GM19324 (cell line): ENCODE data around the gene ATP9A.
"Not testable (repeated sequence)": the region's sequence is repeated elsewhere in the genome, so short reads cannot be mapped to it uniquely, and the experiment has no call there.

Source experiments
- ATAC-seq: cut with Tn5 transposase; IDR thresholded peaks from one replicate; pipeline ENCODE4 v1.9.1; 2021; ENCODE audit warnings: mild to moderate bottlenecking, moderate library complexity; ENCODE audit not compliant: unreplicated experiment, low FRiP score

Gene ATP9A

DNA sequence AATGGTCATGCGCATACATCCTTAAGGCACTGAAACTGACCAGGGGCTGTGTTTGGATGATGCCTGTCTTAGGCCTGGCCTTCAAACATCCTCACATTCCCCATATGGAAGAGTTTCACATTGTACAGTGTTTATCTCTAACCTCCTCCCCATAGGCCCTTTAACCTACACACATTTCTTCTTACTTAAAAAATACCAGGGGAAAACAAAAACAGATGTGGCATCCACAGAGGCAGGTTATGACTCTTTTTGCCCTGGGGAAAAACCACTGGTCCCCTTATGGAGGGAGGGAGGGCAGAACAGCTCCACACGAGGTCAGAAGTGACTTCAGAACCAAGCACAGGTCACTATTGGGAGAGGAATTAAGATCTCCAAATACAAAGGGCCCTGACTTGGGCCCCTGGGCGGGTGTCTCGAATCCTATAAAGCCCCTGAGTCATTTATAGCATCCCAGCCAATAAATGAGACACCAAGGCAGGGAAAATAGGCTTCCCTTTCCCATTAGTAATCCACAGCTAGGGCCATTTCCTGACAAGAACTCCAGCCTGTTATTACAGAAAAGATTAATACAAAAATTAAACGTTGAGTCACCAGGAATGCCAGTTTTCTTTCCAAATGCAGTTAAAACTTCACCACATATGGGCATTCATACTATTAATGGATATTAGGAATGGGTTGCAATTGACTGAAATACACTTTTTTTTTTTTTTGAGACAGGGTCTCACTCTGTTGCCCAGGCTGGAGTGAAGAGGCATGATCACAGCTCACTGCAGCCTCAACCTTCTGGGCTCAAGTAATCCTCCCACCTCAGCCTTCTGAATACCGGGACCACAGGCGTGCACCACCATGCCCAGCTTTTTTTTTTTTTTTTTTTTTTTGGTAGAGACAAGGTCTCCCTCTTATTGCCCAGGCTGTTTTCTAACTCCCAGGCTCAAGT is 107.2 kb downstream of the ATP9A start:
- ATAC-seq, result no peak

DNA sequence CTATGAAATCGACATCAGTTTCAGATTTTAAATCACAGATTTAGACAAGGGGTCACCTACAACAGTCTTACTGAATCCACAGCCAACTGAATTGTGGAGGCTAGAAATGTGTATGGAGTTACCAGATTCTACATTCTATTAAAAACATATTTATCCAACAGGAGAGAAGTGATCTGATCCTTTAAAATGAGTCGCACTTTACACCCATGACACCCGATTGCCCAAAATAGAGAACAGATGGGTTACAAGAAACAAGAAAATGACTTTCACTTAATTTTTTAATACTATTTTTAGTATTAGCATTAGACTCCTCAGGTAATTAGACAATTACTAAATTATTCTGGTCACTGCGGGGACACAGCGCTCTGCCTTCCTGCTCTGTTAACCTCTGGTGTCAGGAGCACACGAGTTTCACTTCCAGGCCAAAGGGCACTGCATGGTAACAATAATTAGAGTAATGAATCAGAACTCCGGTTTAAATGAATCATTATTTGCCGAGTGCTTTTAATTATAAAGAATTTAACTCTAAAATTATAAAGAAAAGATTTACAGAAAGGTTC is 108.6 kb downstream of the ATP9A start:
- no peak for ATAC-seq

DNA sequence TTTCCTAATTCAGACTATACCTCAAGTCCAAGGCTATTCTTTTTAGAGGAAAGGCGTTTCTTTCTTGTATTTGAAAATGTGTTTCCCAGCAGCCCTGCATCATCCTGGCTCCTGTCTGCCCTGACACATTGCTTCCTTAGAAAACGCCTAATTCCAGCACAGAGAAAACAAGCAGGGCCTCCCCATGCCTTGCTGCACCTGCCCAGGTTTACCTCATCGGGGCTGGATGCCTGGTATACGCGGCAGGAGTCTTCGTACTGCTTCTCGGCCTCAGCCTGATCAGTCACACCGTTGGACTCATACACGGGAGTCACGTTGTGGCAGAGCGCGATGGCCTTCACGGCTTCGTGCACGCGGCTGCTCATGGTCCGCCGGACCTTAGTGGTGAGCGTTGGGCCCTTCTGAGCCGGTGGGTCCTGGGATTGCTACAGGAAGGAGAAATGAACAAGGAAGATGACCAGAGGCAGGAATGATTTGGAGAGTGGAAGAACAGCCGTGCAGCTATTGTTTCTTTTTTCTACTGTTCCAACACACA is 111.4 kb downstream of the ATP9A start:
- no peak for ATAC-seq

DNA sequence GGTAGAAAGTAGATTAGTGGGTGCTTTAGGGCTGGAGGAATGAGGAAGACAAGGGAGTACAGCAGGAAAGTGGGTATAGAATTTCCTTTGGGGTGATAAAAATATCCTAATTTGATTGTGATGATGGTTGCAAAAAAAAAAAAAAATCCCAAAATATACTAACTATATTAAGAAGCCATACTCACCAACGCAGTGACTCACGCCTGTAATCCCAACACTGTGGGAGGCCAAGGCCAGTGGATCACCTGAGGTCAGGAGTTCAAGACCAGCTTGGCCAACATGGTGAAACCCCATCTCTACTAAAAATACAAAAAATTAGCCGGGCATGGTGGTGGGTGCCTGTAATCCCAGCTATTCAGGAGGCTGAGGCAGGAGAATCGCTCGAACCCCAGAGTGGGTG is 112.1 kb downstream of the ATP9A start:
- ATAC-seq, result not testable (repeated sequence)

DNA sequence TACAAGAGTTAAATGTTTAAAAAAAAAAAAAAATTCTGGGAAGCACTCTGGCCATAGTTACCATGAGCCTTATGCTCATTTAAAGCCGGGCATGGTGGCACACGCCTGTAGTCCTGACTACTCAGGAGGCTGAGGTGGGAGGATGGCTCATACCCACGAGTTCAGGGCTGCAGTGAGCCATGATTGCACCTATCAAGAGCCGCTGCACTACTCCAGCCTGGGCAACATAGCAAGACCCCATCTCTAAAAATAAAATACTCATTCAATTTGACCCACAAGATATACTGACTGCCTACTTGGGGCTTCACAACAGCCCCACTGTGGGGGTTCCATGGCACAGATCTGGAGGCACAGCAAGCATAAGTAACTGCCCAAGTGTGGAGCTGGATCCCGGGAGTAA is 113.7 kb downstream of the ATP9A start:
- ATAC-seq, result no peak

DNA sequence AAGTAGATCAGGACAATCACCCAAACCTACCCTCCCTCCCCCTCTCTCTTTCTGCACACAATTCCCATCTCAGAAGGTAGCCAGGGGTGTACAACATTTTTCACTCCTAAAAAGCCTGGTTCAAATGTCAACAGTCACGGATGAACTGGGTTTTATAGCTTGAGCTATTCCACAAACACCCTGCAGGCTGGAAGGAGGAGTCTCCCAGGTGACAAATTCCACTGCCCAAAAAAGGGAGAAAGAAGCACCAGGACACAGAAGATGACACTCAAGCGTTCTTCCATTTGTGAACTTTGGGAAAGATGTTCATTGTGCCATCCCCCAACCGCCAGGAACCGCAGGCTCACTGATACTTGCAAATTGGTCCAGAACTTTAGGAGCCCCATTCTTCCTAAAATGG is 114.1 kb downstream of the ATP9A start:
- no peak for ATAC-seq

DNA sequence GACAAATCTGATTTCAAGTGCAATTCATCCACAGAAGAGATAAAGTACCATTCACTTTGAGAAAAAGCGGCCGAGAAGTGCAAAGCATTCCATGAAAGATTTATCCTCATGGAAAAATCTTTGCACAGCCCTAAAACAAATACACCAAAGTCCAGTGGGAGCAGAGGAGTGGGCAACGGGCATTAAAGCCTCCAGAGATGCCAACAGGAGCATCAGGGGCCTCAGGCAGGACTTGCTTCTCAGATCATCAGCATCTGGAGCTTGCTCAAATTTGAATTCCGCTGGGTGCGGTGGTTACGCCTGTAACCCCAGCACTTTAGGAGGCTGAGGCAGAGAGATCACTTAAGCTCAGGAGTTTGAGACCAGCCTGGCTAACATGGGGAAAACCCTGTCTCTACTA is 115.0 kb downstream of the ATP9A start:
- ATAC-seq, result no peak

DNA sequence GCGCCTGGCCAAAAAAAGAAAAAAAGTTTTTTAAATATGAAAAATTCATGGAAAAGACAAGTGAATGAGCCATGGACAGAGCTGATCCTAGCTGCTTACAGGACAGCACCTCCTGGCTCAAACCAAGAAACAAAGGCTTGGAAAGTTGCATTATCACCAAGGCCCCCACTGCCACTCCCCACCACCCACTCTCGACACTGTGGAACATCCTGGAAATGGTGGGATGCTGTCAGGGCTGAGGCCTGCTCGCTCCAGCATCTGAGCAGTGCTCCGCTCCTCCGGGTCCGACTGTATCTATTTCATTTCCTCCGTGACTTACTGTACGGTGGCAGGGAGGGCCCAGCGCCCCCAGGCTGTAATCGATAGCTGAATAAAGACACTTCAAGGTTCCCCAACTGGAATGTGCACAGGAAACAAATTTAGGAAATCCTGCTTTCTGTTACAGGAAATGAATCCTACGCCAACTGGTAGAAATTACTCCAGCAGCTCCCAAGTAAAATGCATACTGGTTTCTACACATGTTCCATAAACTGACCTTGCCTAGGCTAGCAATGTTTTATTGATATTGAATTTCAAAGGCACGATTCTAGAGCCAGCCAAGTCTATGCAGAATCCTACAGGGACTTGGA is 116.2 kb downstream of the ATP9A start:
- ATAC-seq, result no peak

DNA sequence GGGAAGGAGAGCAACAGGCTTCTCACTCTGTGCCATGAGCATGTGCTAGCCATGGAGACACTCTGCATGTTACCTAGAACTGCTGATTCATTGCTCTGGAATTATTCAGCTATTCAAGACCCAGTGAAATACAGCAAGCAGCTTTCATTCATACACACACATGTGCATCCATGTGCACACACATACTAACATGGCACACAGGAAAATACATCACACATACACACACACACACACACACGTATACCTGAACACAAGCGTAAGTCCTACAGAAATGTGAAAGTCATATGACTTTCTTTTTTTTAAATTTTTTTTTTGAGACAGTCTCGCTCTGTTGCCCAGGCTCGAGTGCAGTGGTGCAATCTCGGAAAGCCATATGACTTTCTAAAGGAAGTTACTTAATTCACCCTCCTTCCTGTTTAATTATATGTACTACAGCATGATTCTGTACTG is 117.5 kb downstream of the ATP9A start:
- ATAC-seq, result no peak

DNA sequence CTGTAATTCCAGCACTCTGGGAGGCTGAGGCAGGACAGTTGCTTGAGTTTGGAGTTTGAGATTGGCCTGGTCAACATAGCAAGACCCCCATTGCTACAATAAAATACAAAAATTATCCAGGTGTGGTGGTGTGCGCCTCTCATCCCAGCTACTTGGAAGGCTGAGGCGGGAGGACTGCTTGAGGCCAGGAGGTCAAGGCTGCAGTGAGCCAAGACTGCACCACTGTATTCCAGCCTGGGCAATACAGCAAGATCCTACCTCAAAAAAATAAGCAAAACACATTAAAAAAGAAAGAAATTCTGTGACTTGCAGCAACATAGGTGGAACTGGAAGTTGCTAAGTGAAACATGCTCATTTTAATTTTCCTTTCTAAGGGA is 119.6 kb downstream of the ATP9A start:
- ATAC-seq, result no peak

DNA sequence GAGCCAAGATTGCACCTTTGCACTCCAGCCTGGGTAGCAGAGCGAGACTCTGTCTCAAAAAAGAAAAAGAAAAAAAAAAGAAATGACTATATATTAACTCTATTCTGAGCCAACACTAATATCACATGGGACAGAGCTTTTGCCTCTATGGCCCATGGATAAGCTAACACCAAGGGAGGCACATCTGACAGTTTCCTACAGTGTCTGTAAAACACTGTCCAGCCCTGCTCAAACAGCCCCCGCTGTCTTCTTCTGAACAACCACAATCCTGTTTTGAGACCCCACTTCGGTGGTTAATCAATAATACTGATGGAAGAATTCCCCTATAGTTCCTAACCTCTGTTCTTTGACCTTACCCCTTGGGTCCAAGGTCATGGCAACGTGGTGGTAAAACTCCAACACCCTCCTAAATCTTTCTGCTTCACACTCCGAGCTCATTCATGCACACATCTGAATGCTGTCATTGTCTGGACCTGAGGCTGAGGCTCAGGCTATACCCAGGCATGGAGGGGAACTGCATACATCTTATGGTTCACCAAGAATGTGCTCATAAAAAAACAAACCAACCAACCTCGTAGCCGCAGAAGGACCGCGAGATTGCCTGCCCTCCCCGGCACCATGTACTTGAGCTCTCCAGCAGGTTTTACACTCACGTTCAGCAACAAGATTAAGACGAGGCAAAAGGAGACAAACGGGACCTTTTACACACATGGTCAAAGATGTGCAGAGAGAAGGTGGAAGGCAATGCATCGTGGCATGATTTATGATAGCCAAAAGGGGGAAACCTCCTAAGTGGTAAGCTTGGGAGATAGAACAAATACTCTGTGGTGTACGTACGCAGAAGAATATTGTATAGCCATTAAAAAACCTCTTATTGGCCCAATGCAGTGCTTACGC is 120.3 kb downstream of the ATP9A start:
- ATAC-seq, result no peak

DNA sequence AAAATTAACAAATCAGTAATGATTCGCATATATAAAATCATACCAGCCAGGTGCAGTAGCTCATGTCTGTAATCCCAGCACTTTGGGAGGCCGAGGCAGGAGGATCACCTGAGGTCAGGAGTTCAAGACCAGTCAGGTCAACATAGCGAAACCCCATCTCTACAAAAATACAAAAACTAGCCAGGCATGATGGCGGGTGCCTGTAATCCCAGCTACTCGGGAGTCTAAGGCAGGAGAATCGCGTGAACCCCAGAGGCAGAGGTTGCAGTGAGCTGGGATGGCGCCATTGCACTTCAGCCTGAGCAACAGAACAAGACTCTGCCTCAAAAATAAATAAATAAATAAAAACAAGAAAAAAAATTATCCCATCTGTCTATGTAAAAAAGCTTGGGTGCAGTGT is 124.4 kb downstream of the ATP9A start:
- ATAC-seq, result not testable (repeated sequence)

DNA sequence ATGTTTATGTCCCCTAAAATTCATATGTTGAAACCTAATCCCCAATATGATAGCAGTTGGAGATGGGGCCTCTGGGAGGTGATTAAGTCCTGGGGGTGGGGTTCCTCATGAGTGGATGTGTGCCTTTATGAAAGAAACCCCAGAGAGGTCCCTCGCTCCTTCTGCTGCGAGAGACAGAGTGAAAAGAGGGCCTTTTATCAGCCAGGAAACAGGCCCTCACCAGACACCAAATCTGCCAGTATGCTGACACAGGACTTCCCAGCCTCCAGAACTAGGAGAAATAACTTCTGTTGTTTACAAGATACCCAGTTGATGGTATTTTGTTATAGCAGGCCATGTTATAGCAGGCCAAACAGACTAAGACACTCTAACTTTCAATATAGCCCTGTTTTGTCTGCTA is 124.8 kb downstream of the ATP9A start:
- ATAC-seq, result no peak

DNA sequence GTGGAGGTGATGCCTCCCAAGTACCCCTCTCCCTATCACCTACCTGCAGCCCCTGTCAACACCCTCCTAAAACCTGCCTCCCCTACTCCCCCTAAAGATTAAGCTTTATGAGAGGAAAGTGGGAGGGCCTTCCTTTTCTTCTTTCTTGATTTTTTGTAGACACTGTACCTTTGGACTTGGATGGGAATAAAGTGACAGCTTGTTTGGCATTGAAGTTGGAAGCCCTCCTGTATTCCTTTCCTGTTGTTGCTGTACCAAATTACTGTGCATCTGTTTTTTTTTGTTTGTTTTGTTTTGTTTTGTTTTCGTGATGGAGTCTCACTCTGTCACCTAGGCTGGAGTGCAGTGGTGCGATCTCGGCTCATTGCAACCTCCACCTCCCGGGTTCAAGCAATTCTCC is 126.3 kb downstream of the ATP9A start:
- no peak for ATAC-seq

DNA sequence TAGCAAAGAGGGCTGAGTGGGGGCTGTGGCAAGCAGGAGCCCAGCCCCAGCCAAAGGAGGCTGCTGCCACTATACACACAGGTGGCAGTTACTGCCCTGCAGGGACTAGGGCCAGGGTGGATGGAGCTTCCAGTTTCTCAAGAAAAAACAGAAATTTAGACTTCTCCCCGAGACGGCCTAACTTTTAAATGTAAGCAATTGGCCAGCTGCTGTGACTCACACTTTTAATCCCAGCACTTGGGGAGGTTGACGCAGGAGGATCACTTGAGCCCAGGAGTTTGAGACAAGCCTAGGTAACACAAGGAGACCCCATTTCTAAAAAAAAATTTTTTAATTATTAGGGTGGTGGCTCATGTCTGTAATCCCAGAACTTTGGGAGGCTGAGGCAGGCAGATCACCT is 127.4 kb downstream of the ATP9A start:
- no peak for ATAC-seq

DNA sequence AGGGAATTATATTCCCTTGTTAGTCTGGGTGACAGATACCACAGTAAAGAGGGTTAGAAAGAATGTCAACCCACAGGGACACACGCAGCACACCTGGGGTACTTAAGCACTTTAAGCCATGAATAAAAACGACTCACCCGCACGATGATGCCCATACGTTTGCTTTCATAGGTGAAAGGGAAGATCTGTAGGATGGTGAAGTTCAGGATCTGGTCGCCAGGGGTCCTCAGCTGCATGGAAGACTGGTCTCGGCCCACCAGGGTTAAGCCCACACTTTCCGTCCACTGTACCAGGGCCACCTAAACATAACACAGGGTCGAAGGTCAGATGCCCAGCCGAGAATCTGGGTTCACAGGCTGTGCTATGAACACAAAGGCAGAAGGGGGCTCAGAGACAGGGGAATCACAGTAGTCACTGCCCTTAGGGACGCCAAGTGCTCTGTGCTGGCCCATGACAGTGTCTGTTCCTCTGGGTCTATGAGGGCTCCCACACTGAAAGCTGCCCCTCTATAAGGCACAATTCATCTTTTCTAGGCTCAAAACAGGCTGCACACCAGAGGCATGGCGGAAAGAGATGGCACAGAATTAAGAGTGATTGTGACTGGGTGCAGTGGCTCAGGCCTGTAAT is 128.9 kb downstream of the ATP9A start:
- no peak for ATAC-seq

DNA sequence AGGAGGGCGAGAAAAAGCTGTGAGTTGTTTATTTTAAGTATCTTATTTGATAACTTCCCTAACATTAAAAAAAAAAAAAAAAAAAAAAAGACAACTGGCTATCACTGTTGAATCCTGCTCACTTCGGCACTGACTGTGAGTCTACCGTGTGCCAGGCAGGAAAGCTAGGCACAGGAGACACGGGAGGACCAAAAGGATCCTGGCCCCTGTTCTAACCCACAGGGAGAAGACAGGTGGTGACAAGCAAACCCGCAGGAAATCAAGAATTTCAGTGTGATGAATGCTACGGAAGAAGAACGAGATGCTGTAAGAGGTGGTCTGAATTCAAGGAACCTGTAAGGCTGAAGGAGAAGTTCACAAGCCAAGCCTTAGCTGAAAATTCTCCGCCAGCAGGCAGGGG is 130.9 kb downstream of the ATP9A start:
- no peak for ATAC-seq

DNA sequence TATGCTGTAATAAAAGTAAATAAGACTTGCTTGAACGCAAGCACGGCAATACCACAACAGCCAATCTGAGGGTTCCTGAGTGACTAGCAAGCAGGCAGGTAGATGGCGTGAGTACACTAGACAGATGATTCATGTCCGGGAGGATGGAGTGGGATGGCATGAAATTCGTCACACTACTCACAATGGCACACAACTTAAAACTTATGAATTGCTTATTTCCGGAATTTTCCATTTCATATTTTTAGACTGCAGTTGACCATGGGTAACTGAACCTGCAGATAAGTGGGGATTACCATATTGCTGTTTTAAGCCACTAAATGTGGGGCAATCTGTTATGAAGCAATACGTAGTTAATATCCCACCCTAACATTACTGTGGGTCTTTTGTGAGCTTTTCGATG is 132.1 kb downstream of the ATP9A start:
- ATAC-seq, result no peak

DNA sequence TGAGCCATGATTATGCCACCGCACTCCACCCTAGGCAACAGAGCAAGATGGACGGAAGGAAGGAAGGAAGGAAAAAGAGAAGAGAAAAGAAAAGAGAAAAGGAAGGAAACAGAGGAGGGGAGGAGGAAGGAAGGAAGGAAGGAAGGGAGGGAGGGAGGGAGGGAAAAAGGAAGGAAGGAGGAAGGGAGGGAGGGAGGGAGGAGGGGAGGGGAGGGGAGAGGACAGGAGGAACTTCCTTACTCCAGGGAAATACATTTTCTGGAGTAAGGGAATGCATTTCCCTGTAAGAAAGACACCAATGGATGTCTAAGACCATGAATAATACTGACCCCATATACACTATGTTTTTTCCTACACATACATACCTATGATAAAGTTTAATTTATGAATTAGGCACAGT is 132.5 kb downstream of the ATP9A start:
- ATAC-seq, result no peak

DNA sequence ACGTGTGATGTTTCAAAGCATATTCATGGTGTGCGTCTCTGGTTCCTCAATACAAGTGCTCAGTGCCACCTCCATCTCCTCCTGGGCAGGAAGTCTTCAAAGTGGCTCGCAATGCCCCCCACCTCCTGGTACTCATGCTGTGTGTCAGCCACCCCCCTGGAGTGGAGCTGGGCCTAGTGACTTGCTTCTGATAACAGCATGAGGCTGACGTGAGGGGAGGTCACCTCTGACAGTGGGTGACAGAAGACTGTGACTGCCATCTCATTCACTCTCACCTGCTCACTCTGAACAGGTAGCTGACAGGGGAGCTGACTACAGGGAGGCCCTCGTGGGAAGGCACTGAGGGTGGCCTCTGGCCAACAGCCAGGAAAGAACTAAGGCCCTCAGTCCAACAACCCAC is 133.3 kb downstream of the ATP9A start:
- ATAC-seq, result no peak
